IMR-90 (cell line): Measurements from ENCODE around the gene KIAA1586. TPM values are rescaled to one million over a fixed set of nuclear protein-coding genes. Genes with fewer than 3 reads are reported as not detected.
"Not testable (repeated sequence)": the region's sequence is repeated elsewhere in the genome, so short reads cannot be mapped to it uniquely, and the experiment has no call there.

Experiments
- ATAC-seq: fragments of 200-7000 bp; cut with Tn5 transposase; 2 replicates; pipeline ENCODE4 v1.9.1; 2020; ENCODE audit warnings: low read depth, mild to moderate bottlenecking, moderate library complexity
- BruUV-seq: library from RNA; stranded (reverse); fragments of 400-500 nt; replicated peaks from 2 replicates; lab custom pipeline; 2021; lab: Mats Ljungman, UMichigan
- CTCF ChIA-PET: fragments of 300-600 bp; formaldehyde crosslinking; extraction: SDS; loops from one replicate; lab custom pipeline; 2021; ENCODE audit warnings: antibody characterized with exemption; lab: Yijun Ruan, JAX
- POLR2A ChIA-PET: fragments of 300-600 bp; sonication (Branson Sonifier 250); formaldehyde crosslinking; loops from one replicate; lab custom pipeline; 2022; ENCODE audit warnings: antibody characterized with exemption; ENCODE audit not compliant: unreplicated experiment; lab: Charles Lee
- DNase-seq: peaks from one replicate; pipeline ENCODE4 v3.0.0; 2013
- H2AFZ ChIP-seq: replicated peaks from 2 replicates; pipeline ENCODE3; 2013; ENCODE audit warnings: low read length, mild to moderate bottlenecking; ENCODE audit not compliant: poor library complexity
- H2AK5ac ChIP-seq: 2 replicates; pipeline ENCODE4 v1.6.1; 2013; ENCODE audit warnings: low read depth, low read length, inconsistent platforms
- H2AK9ac ChIP-seq: replicated peaks from 2 replicates; pipeline ENCODE3; 2013; ENCODE audit warnings: mild to moderate bottlenecking, low read depth, low read length, moderate library complexity; ENCODE audit not compliant: poor library complexity
- H2BK120ac ChIP-seq: 2 replicates; pipeline ENCODE4 v1.6.1; 2013; ENCODE audit warnings: low read depth, low read length, inconsistent platforms
- H2BK15ac ChIP-seq: 3 replicates; pipeline ENCODE4 v1.6.1; 2013; ENCODE audit warnings: low read depth, low read length, inconsistent platforms
- H2BK20ac ChIP-seq: 2 replicates; pipeline ENCODE4 v1.6.1; 2013; ENCODE audit warnings: low read depth, mild to moderate bottlenecking, inconsistent platforms, low read length, moderate library complexity
- H2BK5ac ChIP-seq: 2 replicates; pipeline ENCODE4 v1.6.1; 2013; ENCODE audit warnings: mild to moderate bottlenecking, low read depth, low read length, inconsistent platforms; ENCODE audit not compliant: poor library complexity, severe bottlenecking
- H3K14ac ChIP-seq: replicated peaks from 2 replicates; pipeline ENCODE4 v1.6.1; 2013; ENCODE audit warnings: low read depth, low read length, inconsistent platforms
- H3K18ac ChIP-seq: 2 replicates; pipeline ENCODE4 v1.6.1; 2013; ENCODE audit warnings: low read depth, low read length, control low read depth
- H3K23ac ChIP-seq: 2 replicates; pipeline ENCODE4 v1.6.1; 2013; ENCODE audit warnings: low read depth, low read length, inconsistent platforms
- H3K27ac ChIP-seq: 2 replicates; pipeline ENCODE4 v1.5.1; 2013; ENCODE audit warnings: mild to moderate bottlenecking, control low read depth, low read length; ENCODE audit not compliant: insufficient read depth
- H3K27me3 ChIP-seq: 2 replicates; pipeline ENCODE4 v1.6.1; 2013; ENCODE audit warnings: low read length; ENCODE audit not compliant: control insufficient read depth, insufficient read depth
- H3K36me3 ChIP-seq: 2 replicates; pipeline ENCODE4 v1.6.1; 2013; ENCODE audit warnings: low read length, mixed read lengths; ENCODE audit not compliant: control insufficient read depth, insufficient read depth
- H3K4ac ChIP-seq: 2 replicates; pipeline ENCODE4 v1.6.1; 2013; ENCODE audit warnings: low read depth, low read length, inconsistent platforms
- H3K4me1 ChIP-seq: 2 replicates; pipeline ENCODE4 v1.6.1; 2013; ENCODE audit warnings: low read length, mixed read lengths; ENCODE audit not compliant: control insufficient read depth, insufficient read depth
- H3K4me2 ChIP-seq: 2 replicates; pipeline ENCODE4 v1.6.1; 2013; ENCODE audit warnings: low read depth, mild to moderate bottlenecking, control low read depth, low read length, moderate library complexity
- H3K4me3 ChIP-seq: 2 replicates; pipeline ENCODE4 v1.5.1; 2013; ENCODE audit warnings: low read depth, mild to moderate bottlenecking, control low read depth, low read length, moderate library complexity; ENCODE audit not compliant: insufficient read depth
- H3K56ac ChIP-seq: 2 replicates; pipeline ENCODE4 v1.6.1; 2013; ENCODE audit warnings: low read length, inconsistent platforms; ENCODE audit not compliant: insufficient read depth; ENCODE audit errors: extremely low read depth
- H3K79me1 ChIP-seq, 2 experiments: 2 replicates each; pipeline ENCODE4 v1.6.1; 2013; ENCODE audit warnings: low read length in 2 of 2, inconsistent platforms in 1 of 2, low read depth in 1 of 2
- H3K9ac ChIP-seq: 2 replicates; pipeline ENCODE4 v1.6.1; 2013; ENCODE audit warnings: low read depth, low read length, control low read depth
- H3K9me1 ChIP-seq: 2 replicates; pipeline ENCODE4 v1.6.1; 2013; ENCODE audit warnings: low read length, inconsistent platforms; ENCODE audit not compliant: insufficient read depth
- H3K9me3 ChIP-seq: 2 replicates; pipeline ENCODE4 v1.6.1; 2013; ENCODE audit warnings: low read length; ENCODE audit not compliant: control insufficient read depth, insufficient read depth
- H4K20me1 ChIP-seq: 2 replicates; pipeline ENCODE4 v1.6.1; 2013; ENCODE audit warnings: low read length, inconsistent platforms; ENCODE audit not compliant: insufficient read depth
- H4K5ac ChIP-seq: 2 replicates; pipeline ENCODE4 v1.6.1; 2013; ENCODE audit warnings: mild to moderate bottlenecking, low read depth, low read length, control low read depth
- H4K8ac ChIP-seq, 2 experiments: 2 replicates each; pipeline ENCODE4 v1.6.1; 2013; ENCODE audit warnings: low read depth in 2 of 2, low read length in 2 of 2, control low read depth in 1 of 2, inconsistent platforms in 1 of 2
- H4K91ac ChIP-seq: 2 replicates; pipeline ENCODE4 v1.6.1; 2013; ENCODE audit warnings: low read depth, low read length, inconsistent platforms; ENCODE audit not compliant: insufficient read depth
- WGBS, 2 experiments: methylation state at CpG; one replicate each; pipeline versions ENCODE4 v1.1.5 to v1.1.7; 2013; ENCODE audit warnings: missing lambda C conversion rate in 2 of 2; ENCODE audit not compliant: insufficient read length in 1 of 2; ENCODE audit errors: extremely low coverage in 2 of 2; 5-methylcytosine and 5-hydroxymethylcytosine counted together
- dilution Hi-C: fragments of 300-500 bp; cut with HindIII; formaldehyde crosslinking; loops from one replicate; pipeline ENCODE4 v1.14.3; 2018; ENCODE audit warnings: low sequenced_read_pairs; ENCODE audit not compliant: unreplicated experiment
- in situ Hi-C: fragments of 300-500 bp; cut with MboI; formaldehyde crosslinking; loops from 3 replicates; pipeline ENCODE4 v1.14.3; 2019; ENCODE audit warnings: low sequenced_read_pairs, inconsistent platforms, mixed read lengths
- intact Hi-C: fragments of 100-400 bp; cut with micrococcal nuclease; formaldehyde crosslinking; loops from 2 replicates; pipeline ENCODE4 v1.10.0; 2022
- polyA plus RNA-seq, 3 experiments: library from polyadenylated mRNA; depleted of rRNA; stranded (reverse); fragments of >200 nt; gene quantifications; 2 replicates each; pipeline ENCODE4 v1.2.3, GENCODE V29; 2012; ENCODE audit warnings: low replicate concordance in 1 of 3
- total RNA-seq: library from RNA; depleted of rRNA; stranded (reverse); fragments of >200 nt; gene quantifications from 2 replicates; pipeline ENCODE4 v1.2.3, GENCODE V29; 2012

Gene KIAA1586
- total and polyA plus RNA-seq, 2 of the 4 experiments (the other 2 are of a cell fraction): 3.6 to 3.8 TPM

DNA sequence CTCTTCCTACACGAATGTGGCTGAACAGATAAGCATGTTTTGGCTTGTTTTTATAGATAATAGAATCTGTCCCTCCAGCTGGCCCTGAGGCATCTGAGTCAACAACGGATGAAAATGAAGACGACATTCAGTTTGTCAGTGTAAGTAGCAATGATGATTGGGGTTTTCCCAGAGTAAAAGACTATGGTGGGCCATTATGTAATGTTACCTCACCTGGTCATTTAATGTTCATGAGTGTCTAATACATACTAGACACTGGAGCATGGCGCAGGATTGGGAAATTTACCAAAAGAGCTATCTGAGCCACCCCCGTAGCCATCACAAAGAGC is 728 bp downstream of the KIAA1586 start:
- in situ Hi-C loops: not testable (repeated sequence)

DNA sequence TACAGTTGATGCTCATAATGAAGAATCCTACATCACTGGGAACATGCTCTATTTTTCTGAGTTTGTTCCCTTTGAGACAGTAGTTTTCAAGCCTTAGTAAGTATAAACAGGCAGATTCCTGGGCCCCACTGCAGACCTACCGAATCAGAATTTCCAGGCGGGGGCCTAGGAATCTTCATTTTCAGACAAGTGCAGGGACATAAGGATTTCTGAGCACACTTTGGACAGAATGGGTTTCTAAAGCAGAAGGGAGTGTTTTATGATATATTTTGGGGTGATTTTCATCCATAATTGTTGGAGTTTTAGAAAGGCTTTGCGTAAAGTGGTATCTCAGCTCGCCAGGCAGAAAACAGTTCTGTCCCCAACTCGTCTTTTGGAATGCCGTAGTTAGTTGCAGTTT is 1.4 kb downstream of the KIAA1586 start:
- intact Hi-C loops: loop anchor here (5.0 kb wide), 1 partner anchor 124 kb away; the partner anchor contains the start of gene BAG2
- Histone ChIP-seq H3K27ac (peak overlapping the region; percentile 47; the same call in 1 of the 2 replicates), H3K36me3 (peaks cover 15% of the 10 kb centered on the region), H2BK5ac (peak overlapping the region; percentile 60), H3K4me3 (peak overlapping the region; percentile 23), H3K4me2 (peak overlapping the region; percentile 61), H3K9ac (peak overlapping the region; percentile 73), H3K23ac (peak overlapping the region; percentile 76; the same call in 1 of the 2 replicates), H3K79me1 (peaks cover 17 to 28% of the 10 kb centered on the region in 2 experiments)
- WGBS, 2 experiments: 100% methylated on average over 2 of the region's 6 CpGs; no CpG with 5 or more reads in 1 of the 2 experiments
- H3K4ac ChIP-seq, H3K4me1 ChIP-seq, in situ Hi-C loops, H3K14ac ChIP-seq, H3K9me3 ChIP-seq, DNase-seq, H4K20me1 ChIP-seq, H2BK15ac ChIP-seq, H4K5ac ChIP-seq, H3K27me3 ChIP-seq, H4K8ac ChIP-seq, H3K9me1 ChIP-seq, dilution Hi-C loops, H2AK5ac ChIP-seq, CTCF ChIA-PET, H3K18ac ChIP-seq, H2BK20ac ChIP-seq, H2BK120ac ChIP-seq, ATAC-seq, H2AFZ ChIP-seq, POLR2A ChIA-PET, H4K91ac ChIP-seq, H3K56ac ChIP-seq, H2AK9ac ChIP-seq: not testable (repeated sequence)
- TSS peak; percentile 36 for BruUV-seq

More for the DNA sequence above, 728 bp downstream of the KIAA1586 start:
- H2AFZ ChIP-seq, H3K27me3 ChIP-seq, POLR2A ChIA-PET, H2AK9ac ChIP-seq, DNase-seq, H4K5ac ChIP-seq, H2BK15ac ChIP-seq, H3K23ac ChIP-seq, H3K4ac ChIP-seq, H3K4me2 ChIP-seq, dilution Hi-C loops, H3K4me1 ChIP-seq, H2BK20ac ChIP-seq, H2BK5ac ChIP-seq, H4K91ac ChIP-seq, H3K9me3 ChIP-seq, H3K14ac ChIP-seq, H2BK120ac ChIP-seq, H3K9me1 ChIP-seq, H3K27ac ChIP-seq, BruUV-seq, H3K4me3 ChIP-seq, H3K9ac ChIP-seq, H4K8ac ChIP-seq, H3K56ac ChIP-seq, H4K20me1 ChIP-seq, H2AK5ac ChIP-seq, H3K18ac ChIP-seq, CTCF ChIA-PET: not testable (repeated sequence)
- peak; percentile 6; the same call in 1 of the 2 replicates for ATAC-seq
- intact Hi-C loops: loop anchor here (5.0 kb wide), 1 partner anchor 125 kb away; the partner anchor contains the start of gene BAG2
- H3K36me3 ChIP-seq: peaks cover 11% of the 10 kb centered on the region
- no CpG with 5 or more reads among the region's 5 CpGs for WGBS, 2 experiments
- peaks cover 13 to 27% of the 10 kb centered on the region in 2 experiments for H3K79me1 ChIP-seq
